Inflammatory macrophage treated with lipopolysaccharide for 1 hour (primary cell): ENCODE results near the gene GSPT1.

Experiments
- DNase-seq, 2 donors: peaks; one replicate each; pipeline ENCODE4 v3.0.0-alpha.2; 2020 to 2022

Gene GSPT1

DNA sequence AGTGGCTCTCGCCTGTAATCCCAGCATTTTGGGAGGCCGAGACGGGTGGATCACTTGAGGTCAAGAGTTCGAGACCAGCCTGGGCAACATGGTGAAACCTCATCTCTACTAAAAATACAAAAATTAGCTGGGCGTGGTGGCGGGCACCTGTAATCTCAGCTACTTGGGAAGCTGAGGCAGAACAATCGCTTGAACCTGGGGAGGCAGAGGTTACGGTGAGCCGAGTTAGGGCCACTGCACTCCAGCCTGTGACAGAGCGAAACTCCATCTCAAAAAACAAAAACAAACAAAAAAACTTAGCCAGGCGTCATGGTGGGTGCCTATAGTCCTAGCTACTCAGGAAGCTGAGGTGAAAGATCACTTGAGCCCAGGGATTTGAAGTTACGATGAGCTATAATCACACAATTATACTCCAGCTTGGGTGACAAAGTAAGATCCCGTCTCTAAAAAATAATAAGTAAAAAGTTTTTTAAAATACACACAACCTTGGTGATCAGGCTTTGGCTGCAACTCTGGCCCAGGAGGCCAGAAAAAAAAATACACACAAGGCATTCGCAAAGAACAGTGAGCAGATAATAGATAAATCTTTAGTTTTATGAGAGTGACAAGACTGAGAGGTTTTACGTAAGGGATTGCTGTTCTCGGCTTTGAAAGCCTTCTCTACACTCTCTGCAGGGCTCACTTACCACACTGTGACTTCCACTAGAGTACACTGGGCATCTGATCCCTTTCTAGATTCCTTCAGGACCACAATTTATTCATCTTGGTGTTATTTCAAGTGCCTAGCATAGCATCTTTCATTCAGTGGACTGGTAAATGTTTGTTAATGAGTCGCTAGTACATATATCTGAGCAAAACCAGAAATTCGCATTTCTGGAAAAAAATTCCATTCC is 5.9 kb downstream of the GSPT1 start:
- DNase-seq = no peak

DNA sequence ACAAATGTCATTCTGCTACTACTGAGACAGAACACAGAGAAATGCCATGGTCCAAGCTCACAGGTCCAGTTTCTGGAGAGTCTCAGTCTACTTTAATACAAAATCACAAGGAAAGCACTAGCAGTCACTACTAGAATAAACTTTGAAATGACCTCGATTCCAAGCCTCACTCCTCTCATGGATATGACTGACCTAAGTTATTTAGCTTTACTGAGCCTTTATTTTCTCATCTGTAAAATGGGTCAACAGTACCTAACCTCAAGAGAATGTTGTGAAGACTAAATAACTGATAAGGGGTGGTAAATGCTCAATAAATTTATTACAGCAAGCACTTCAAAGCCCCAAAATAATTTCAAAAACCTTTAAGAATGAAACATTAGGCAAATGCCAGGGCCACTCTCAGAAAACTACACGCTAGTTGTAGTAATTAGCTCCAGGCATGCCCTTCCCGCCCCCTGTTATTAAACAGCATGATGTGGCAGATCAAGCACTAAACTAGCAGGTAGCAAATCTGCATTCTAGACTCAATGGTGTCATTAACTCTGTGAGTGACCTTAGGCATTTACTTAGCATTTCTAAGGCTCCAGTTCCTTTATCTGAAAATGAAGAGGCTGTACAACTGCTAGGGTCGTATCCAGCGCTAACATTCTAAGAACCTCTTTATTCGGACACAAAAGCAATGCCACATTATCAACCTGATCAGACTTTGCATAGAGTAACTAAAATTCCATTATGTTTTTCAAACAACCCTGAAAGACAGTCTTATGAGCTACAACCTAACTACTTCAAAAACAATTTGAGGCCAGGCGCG is 8.4 kb downstream of the GSPT1 start:
- no peak for DNase-seq

DNA sequence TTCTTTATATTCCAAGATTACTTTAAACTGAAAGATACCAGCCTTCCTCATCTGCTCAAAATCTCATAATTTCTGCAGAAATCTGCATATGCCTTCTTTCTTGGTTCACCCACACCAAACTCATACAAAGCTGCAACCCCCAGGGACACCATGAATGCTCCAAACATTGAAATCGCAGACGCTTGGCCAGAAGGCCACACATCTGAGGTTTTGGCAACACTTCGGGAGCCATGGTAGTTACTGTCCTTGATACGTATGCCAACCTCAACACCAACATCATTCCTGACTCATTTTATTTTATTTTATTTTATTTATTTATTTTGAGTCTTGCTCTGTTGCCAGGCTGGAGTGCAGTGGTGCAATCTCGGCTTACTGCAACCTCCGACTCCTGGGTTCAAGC is 11.8 kb downstream of the GSPT1 start:
- no peak for DNase-seq

DNA sequence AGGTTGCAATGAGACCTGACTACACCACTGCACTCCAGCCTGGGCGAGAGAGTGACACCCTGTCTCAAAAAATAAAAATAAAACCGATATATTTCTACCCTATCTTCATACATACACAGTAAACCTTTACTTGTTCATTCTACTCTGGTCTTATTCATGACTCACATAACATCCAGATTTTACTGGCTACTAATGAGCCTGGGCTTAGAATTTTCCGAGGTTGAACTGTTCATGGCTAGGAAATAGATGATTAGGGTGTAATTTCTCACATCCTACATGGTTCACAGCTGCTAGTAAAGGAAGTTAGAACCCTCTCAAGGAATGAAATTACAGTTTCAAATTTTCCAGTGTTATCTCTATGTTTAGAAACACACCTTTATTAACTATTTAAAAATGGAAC is 14.7 kb downstream of the GSPT1 start:
- DNase-seq = no peak

DNA sequence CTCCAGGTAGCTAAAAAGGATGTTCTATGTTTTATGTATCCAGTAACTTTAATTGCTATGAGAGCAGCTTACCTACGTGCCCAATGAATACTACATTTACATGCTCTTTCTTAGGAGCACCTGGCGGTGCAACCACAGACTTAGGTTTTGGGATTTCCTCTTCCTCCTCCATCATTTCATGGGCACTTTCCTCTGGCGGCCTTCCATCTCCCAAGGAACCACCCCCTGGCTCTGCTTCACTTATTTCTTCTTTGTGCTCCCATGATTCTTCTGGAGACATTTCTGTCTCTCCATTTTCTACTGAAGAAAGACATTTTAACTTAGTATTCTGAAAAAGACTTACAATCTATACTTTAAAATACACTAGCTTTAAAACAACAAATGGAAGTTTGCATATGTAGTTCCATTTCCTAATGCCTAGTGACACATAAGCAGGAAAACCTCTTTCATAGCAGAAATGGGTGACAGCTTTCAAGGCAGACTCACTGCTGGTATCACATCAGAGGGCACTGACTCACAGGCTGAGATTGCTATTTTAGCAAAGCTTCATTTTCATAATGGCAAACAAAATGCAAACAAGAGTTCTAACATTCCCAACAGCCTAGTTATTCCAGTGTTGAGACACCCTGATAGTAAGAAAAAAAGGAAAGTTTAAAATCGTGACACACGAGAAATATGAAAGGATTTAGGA is 19.1 kb downstream of the GSPT1 start:
- peak; percentile 20 to 54 for DNase-seq

DNA sequence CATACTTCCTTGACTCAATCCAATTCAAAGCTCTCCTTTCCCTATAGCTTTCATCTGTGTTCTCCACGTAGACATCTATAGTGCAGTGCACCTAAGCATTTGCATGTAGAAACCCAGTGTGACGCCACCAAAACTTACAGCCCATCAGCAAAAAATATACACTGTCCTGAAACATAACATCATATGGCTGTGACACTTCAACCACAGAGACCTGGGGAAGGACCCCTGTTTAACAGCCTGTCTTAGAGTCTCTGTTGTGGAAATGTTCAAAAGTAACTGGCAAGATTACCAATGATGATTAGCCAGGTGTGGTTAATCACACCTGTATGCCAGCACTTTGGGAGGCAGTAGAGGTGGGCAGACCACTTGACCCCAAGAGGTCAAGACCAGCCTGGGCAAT is 22.2 kb downstream of the GSPT1 start:
- no peak for DNase-seq

DNA sequence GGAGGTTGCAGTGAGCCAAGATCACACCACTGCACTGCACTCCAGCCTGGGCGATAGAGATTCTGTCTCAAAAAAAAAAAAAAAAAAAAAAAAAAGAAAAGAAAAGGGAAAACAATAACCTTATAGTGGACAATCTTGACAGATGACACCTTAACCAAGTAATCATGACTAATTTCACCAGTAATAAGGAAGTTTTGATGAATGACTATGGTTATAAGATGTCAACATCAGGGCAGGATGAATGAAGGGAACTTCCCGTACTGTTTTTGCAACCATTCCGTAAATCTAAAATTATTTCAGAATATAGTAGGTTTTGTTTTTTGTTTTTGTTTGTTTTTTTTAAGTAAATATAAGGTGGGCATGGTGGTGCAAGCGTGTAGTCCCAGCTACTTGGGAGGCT is 23.0 kb downstream of the GSPT1 start:
- peak; percentile 55 to 71 for DNase-seq

DNA sequence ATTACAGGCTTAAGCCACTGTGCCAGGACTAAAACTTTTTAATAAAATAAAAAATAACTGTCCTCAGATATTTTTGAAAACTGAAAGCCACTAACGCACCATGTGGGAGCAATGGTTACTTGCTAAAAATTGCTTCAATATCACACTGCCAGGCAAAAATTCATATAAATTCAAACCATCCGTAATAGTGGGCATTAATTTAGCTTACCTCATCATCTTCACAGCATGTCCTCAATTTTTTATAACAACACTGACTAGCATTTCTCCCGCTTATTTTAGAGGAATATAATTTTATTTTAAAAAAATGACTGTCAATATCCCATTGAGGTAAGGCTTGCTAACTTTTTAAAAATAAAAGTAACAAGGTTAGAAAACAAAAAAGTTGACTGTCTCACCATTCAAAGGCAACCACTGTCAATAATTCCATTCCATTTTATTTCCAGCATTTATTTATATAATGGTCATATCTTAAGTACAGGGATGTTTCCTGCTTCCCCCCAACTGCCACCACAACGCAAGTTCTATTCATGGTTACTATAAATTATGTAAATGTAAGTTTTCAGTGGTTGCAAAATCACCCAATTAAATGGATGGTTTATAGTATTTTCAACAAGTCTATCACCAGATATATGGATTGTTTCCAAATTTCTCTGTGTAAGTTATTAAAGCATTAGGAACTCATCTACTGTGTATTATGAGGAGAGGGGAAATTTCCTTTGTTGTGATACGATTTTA is 25.4 kb downstream of the GSPT1 start:
- no peak for DNase-seq

DNA sequence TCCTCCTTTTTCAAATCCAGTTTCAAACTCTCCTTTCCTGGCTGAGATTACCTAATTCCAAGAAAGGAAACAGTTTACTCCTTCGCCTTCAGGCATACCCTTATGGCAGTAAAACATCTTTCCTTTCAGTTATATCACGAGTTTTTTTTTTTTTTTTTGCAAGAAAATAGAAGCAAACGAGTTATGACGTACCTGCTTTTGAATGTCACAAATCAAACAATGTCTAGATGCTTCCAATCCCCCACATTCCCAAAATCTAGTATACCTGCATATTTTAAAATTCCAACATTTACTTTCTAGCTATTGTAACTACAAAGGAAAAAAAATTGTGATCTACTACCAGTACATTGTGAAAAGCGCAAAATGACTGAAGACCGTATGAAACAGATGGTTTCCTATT is 28.9 kb downstream of the GSPT1 start:
- no peak for DNase-seq

DNA sequence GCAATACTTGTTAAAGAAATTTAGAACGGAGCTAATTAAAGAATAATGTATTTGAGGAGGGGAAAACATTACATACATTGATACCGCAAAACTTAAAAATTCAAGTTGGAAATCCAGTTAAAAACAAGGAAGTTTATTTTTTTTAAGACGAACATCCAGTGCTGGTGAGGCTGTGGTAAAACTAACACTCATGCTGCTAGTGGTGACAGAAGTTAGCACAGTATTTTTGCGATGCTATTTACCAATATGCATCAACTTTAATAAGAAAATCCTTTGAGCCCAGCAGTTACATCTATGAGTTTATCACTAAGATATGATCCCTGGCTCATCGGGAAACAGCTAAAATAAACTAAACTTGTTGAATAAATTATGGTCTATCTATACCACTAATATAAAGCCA is 31.7 kb downstream of the GSPT1 start:
- no peak for DNase-seq

DNA sequence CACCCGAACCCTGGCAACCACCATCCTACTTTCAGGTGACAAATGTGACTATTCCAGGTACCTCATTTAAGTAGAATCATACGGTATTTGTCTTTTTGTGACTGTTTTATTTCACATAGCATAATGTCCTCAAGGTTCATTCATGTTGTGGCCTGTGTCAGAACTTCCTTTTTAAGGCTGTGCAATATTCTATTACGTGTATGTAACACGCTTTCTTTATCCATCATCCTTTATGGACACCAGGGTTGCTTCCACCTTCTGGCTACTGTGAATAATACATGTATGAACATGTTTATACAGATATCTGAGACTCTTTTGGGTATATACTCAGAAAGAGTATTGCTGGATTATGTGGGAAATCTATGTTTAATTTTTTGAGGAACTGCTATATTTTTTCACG is 35.7 kb downstream of the GSPT1 start:
- peak; percentile 25 to 31 for DNase-seq

DNA sequence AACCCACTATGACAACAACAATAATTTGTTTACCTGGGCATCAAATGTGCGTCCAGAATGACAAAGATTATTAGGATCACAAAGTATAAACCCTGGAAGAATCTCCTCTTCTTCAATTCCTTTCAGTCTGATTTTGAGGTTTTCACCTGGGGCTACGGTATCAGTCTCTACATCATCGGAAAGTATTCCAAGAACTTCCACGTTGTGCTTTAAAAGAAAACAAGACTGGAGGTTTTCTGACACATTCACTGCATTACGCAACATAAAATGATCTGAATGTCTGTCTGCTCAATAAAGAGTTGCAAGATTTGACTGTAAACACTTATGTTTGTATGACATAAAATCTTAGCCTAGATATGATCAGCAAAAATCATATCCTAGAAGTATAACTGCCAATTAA is 38.4 kb downstream of the GSPT1 start:
- DNase-seq = no peak

DNA sequence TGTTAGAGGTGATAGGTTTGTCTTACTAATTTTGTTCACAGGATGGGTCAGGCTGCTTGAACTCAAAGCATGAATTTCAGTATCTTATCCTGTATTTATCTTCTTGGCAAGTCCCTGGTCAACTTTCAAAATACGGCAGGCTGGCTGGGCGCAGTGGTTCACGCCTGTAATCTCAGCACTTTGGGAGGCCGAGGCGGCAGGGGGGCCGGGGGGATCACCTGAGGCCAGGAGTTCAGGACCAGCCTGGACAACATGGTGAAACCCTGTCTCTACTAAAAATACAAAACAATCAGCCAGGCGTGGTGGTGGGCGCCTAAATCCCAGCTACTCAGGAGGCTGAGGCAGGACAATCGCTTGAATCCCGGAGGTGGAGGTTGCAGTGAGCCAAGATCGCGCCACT is 39.5 kb downstream of the GSPT1 start:
- no peak for DNase-seq

DNA sequence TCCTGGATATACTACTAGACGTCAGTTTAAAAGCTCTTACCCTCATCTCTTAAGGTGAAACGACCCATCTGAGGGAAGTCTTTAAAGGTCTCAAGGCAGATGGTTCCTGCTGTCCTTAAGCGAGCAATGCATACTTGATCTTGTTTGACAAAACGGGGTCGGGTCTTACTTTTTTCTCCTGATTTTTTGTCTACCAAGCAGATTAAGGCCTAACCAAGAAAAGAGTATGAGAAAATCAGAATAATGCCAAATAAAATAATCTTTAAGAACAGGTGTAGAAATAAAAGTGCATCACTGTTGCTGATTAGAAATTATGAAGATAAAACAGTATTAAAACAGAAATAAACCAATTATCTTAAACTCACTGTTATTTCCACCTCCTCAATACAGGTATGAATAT is 40.0 kb downstream of the GSPT1 start:
- DNase-seq = no peak

DNA sequence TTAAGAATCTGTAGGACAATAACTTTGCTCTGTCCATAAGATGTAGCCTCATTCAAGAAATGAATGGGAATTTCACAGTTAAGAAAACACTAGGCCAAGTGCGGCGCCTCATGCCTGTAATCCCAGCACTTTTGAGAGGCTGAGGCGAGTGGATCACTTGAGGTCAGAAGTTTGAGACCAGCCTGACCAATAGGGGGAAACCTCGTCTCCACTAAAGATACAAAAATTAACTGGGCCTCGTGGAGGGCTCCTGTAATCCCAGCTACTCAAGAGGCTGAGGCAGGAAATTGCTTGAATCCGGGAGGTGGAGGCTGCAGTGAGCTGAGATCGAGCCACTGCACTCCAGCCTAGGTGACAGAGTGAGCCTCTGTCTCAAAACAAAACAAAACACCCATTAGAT is 44.6 kb downstream of the GSPT1 start:
- no peak for DNase-seq

DNA sequence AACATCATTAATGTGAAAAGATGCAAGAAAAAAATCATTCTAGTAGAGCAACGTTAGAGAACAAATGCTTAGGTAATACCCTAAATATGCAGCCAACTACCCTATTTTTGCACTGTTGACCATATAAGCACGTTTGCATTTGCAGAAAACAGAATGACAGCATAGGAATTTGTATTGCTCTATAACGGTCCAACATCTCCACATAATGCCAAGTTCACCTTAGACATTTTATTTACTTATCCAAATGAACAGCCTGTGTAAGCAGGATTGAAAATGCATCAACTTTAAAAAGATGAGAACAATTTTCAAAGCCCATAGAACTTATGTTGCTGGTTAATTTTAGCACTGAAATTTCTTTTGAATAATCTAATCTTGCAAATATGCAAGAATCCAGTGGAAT is 45.4 kb downstream of the GSPT1 start:
- no peak for DNase-seq

DNA sequence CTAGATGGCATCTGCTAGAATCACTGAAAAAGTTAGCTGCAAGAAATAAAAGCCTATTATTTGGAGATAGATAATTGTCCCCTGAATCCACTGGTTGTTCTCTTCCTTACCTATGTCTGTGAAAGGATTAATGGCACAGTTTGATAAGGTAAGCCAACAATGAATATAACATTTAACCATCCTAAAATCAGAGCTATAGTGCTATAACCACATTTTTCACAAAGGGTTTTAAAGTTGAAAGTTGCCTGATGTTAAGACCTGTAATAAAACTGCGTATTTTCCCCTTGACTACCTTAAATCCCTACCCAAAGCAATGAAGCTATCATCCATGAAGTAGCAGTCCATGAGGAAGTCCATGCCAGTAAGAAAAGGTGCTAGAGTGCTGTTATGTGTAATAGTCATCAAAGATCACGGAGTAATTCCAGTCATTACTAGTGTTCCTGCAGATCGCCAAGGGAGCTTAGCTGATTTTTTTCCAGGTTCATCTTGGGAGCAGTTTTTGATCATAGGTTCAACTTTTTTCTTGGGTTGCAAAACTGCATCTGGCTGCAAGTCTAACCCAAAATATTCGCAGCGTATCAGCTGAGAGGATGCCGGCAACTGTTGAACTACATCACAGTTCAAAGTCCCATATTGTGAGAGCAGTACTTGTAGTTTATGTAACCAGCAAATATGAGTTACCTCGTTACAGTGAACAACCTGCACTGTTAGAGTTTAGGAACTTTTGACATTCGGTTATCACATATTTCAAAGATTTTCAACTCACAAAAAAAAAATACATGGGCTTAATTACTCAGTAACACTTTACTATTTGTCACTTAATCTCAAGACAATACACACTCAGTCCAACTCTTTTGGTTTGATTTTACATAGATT is 46.2 kb downstream of the GSPT1 start:
- no peak for DNase-seq

DNA sequence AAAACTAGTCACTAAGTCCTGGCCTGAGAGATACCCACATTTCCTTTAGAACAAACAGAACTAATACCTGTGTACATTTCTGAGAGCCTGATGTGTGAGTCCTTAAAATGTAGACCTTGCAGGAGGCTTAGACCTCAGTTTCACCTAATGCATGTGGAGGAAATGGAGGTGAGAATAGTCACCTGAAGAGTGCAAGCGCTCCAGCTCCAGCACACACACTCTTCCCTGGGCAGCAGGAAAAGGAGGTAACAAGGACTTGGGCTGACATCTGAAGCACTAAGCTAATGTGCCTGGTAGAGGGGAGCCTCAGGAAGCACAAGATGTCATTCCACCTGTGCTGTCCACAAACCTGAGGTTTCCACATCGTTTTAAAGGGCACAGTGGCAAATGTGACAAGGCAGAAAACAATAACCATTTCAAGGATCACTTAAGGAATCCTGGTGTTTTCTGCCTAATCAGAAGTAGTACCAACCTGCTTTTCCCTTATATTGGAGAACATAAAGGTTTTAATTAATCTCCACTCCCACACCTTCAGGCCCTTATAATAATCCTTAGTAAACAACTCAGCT is 47.3 kb downstream of the GSPT1 start:
- DNase-seq = no peak

DNA sequence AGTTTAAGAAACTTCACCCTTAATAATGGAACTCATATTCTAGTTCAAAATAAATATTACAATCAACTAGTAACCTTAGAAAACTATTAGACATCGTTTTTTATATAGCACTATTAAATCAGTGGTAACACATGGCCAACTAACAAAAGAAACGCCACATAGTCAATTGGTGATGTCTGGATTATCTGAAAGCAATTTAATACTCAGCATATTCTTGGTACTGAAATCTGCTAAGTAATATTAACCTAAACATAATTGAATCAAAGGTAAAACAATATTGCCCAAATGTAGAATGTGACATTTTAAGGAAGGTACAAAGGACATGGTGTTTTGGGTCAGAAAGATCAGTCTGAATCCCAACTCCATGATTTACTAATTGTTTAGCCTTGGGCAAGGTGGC is 53.3 kb downstream of the GSPT1 start:
- no peak for DNase-seq

DNA sequence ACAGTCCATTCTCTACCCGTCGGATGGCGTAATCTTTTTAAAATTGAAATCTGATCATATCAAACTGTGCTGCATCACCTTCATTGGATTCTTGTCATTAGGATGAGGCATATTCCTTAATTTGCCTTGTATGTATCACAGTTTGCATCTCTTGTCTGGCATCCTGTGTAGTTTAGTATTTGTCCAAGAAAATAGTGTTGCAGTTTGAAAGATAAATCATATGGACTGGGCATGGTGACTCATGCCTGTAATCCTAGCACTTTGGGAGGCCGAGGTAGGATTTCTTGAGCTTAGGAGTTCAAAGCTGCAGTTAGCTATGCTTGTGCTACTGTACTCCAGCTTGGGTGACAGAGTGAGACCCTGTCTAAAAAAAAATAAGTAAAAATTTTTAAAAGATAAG is 58.6 kb downstream of the GSPT1 start:
- DNase-seq = no peak

DNA sequence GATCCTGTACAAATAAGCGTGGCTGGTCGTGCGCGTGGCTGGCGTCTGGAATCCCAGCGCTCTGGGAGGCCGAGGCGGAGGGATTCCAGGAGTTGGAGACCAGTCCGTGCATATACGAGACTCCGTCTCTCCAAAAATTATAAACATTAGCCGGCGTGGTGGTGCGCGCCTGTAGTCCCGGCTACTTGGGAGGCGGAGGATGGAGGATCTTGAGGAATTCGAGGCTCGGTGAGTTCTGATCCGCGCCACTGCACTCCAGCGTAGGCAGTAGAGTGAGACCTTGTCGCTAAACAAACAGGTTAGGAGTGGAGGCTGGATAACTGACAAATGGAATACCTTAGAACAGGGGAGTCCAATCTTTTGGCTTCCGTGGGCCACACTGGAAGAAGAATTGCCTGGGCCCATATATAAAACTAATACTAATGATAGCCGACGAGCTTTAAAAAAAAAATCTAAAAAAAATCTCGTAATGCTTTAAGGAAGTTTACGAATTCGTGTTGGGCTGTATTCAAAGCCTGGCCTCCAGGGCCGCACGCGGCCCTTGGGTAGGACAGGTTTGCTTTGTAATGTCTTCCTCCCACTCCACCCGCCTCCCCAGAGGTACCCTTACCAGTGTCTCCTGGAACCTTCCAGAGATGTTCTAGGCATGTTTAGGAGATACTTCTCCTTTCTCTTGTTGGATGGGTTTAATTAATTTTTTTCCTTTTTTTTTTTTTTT is 63.5 kb downstream of the GSPT1 start:
- DNase-seq = no peak
